ENCODE measurements around the gene PPP2R2D.

DNA sequence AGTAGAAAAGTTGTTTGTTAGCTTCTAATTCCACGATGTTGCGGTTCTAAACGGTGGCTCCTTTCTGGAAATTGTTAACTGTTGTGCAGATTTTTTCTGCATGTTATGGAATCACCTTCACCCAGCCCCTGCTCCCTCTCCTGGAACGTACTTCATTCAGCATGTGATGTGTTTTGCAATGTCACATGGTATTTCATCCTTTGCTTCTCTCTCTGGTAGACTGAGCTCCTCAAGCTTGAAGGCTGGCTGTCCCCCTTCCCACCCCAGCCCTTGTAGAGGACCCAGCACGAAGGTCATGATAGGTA is 4.4 kb downstream of the PPP2R2D start:
- TF ChIP-seq, protein P1, sequence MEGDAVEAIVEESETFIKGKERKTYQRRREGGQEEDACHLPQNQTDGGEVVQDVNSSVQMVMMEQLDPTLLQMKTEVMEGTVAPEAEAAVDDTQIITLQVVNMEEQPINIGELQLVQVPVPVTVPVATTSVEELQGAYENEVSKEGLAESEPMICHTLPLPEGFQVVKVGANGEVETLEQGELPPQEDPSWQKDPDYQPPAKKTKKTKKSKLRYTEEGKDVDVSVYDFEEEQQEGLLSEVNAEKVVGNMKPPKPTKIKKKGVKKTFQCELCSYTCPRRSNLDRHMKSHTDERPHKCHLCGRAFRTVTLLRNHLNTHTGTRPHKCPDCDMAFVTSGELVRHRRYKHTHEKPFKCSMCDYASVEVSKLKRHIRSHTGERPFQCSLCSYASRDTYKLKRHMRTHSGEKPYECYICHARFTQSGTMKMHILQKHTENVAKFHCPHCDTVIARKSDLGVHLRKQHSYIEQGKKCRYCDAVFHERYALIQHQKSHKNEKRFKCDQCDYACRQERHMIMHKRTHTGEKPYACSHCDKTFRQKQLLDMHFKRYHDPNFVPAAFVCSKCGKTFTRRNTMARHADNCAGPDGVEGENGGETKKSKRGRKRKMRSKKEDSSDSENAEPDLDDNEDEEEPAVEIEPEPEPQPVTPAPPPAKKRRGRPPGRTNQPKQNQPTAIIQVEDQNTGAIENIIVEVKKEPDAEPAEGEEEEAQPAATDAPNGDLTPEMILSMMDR (IDR thresholded peaks at IDR 0.05): no peak
- no peak for TF ChIP-seq POLR2A (IDR thresholded peaks at IDR 0.05)
